ENCODE measurements around the gene CCL4L2.
"Not testable (repeated sequence)": the region's sequence is repeated elsewhere in the genome, so short reads cannot be mapped to it uniquely, and the experiment has no call there.

GRCh38 chr17:36189993-36190392, 20.9 kb upstream of the CCL4L2 start:
- not testable (repeated sequence) for TF ChIP-seq ZBTB7A (tag by site-specific recombination; IDR thresholded peaks at IDR 0.05; ENCODE audit: low read depth); ZNF169 (tag by site-specific recombination; IDR thresholded peaks at IDR 0.05); ZSCAN18 (tag by site-specific recombination; IDR thresholded peaks at IDR 0.05); ZNF561 (tag by site-specific recombination; IDR thresholded peaks at IDR 0.05; ENCODE audit: borderline replicate concordance); ZIC2 (tag by site-specific recombination; IDR thresholded peaks at IDR 0.05)

Data from HEK293 (cell line).